Activated CD8-positive, alpha-beta memory T cell treated with anti-CD3 and anti-CD28 coated beads, Interleukin-2, amount 50 U/mL, for 4 hours (primary cell): Measurements from ENCODE around the gene CHMP2B.

Experiments used
- DNase-seq: peaks from one replicate; pipeline ENCODE4 v3.0.0-alpha.2; 2020

Gene CHMP2B

GRCh38 chr3:87227104-87227834 lies at the start of gene CHMP2B:
CHMP2B (plus strand) TSS chr3:87227309; CDS start chr3:87227523, 214 bp downstream.
- peak; percentile 92 for DNase-seq

- no peak for DNase-seq
These were observed 47.5 kb upstream of the CHMP2B start for GRCh38 chr3:87179642-87180041.

- no peak for DNase-seq
These were observed 45.6 kb upstream of the CHMP2B start for GRCh38 chr3:87181551-87181950.

GRCh38 chr3:87182023-87182422 lies 45.1 kb upstream of the CHMP2B start:
- no peak for DNase-seq

- no peak for DNase-seq
These were observed 40.4 kb upstream of the CHMP2B start for GRCh38 chr3:87186608-87187159.

- no peak for DNase-seq
These were observed 35.9 kb upstream of the CHMP2B start for GRCh38 chr3:87191175-87191574.

GRCh38 chr3:87191641-87192040 lies 35.5 kb upstream of the CHMP2B start:
- DNase-seq, result no peak

- DNase-seq, result no peak
These were observed 30.2 kb upstream of the CHMP2B start for GRCh38 chr3:87196879-87197278.

- DNase-seq, result no peak
These were observed 29.6 kb upstream of the CHMP2B start for GRCh38 chr3:87197531-87197930.

GRCh38 chr3:87198774-87199173 lies 28.3 kb upstream of the CHMP2B start:
- DNase-seq, result no peak

GRCh38 chr3:87199628-87200027 lies 27.5 kb upstream of the CHMP2B start:
- no peak for DNase-seq

- no peak for DNase-seq
These were observed 27.0 kb upstream of the CHMP2B start for GRCh38 chr3:87200060-87200647.

GRCh38 chr3:87201727-87202126 lies 25.4 kb upstream of the CHMP2B start:
- DNase-seq, result no peak

- DNase-seq, result no peak
These were observed 23.3 kb upstream of the CHMP2B start for GRCh38 chr3:87203809-87204208.

- DNase-seq, result no peak
These were observed 21.0 kb upstream of the CHMP2B start for GRCh38 chr3:87206070-87206469.

GRCh38 chr3:87206635-87207034 lies 20.5 kb upstream of the CHMP2B start:
- DNase-seq, result no peak

- no peak for DNase-seq
These were observed 19.6 kb upstream of the CHMP2B start for GRCh38 chr3:87207460-87207859.

- no peak for DNase-seq
These were observed 18.0 kb upstream of the CHMP2B start for GRCh38 chr3:87209111-87209510.

GRCh38 chr3:87218560-87218959 lies 8.5 kb upstream of the CHMP2B start:
- no peak for DNase-seq

GRCh38 chr3:87219611-87220010 lies 7.5 kb upstream of the CHMP2B start:
- DNase-seq, result no peak

- DNase-seq, result no peak
These were observed 1.4 kb upstream of the CHMP2B start for GRCh38 chr3:87225659-87226058.

GRCh38 chr3:87227835-87228144 lies 681 bp downstream of the CHMP2B start:
- no peak for DNase-seq

GRCh38 chr3:87228316-87228715 lies 1.2 kb downstream of the CHMP2B start:
- DNase-seq, result no peak

- DNase-seq, result no peak
These were observed 2.0 kb downstream of the CHMP2B start for GRCh38 chr3:87229113-87229512.

- DNase-seq, result no peak
These were observed 6.7 kb downstream of the CHMP2B start for GRCh38 chr3:87233805-87234204.
